ENCODE results near the gene ERN1. TPM values are rescaled to one million over a fixed set of nuclear protein-coding genes. Genes with fewer than 3 reads are reported as not detected.

The ERN1 gene
- total RNA-seq, 4 donors from 2014 or later: 4.4 to 56.5 (median 15.0) TPM

GRCh38 chr17:64041912-64042311, 88.0 kb downstream of the ERN1 start:
- no peaks in the 10 kb centered on the region for H3K36me3 ChIP-seq
- H3K4me1 ChIP-seq: no peaks in the 10 kb centered on the region
- H3K27ac ChIP-seq: no peak overlapping the region
- no peak for DNase-seq
- H3K9me3 ChIP-seq: no peaks in the 10 kb centered on the region
- intact Hi-C loops (cut with DNase I; ENCODE audit: low total_unique reads): no loop called here
- no peaks in the 10 kb centered on the region for H3K27me3 ChIP-seq
- no peak overlapping the region for H3K4me3 ChIP-seq
- TF ChIP-seq CTCF (IDR thresholded peaks at IDR 0.05) (no peak), POLR2A (IDR thresholded peaks at IDR 0.05) (no peak)

GRCh38 chr17:64040206-64040605, 89.7 kb downstream of the ERN1 start:
- H3K9me3 ChIP-seq: no peaks in the 10 kb centered on the region
- H3K27me3 ChIP-seq: no peaks in the 10 kb centered on the region
- DNase-seq: no peak
- TF ChIP-seq CTCF (IDR thresholded peaks at IDR 0.05) (no peak), POLR2A (IDR thresholded peaks at IDR 0.05) (no peak)
- no peaks in the 10 kb centered on the region for H3K36me3 ChIP-seq
- no peak overlapping the region for H3K4me3 ChIP-seq
- H3K27ac ChIP-seq: no peak overlapping the region
- no peaks in the 10 kb centered on the region for H3K4me1 ChIP-seq
- intact Hi-C loops (cut with DNase I; ENCODE audit: low total_unique reads): no loop called here

GRCh38 chr17:64039106-64039400, 90.9 kb downstream of the ERN1 start:
- no peak for DNase-seq
- Histone ChIP-seq H3K9me3 (no peaks in the 10 kb centered on the region), H3K4me3 (no peak overlapping the region), H3K36me3 (no peaks in the 10 kb centered on the region), H3K27ac (no peak overlapping the region), H3K27me3 (no peaks in the 10 kb centered on the region), H3K4me1 (no peaks in the 10 kb centered on the region)
- intact Hi-C loops (cut with DNase I; ENCODE audit: low total_unique reads): no loop called here
- TF ChIP-seq POLR2A (IDR thresholded peaks at IDR 0.05): no peak
- no peak for TF ChIP-seq CTCF (IDR thresholded peaks at IDR 0.05)

GRCh38 chr17:64038331-64039105, 91.4 kb downstream of the ERN1 start:
- H3K4me3 ChIP-seq: no peak overlapping the region
- H3K27me3 ChIP-seq: no peaks in the 10 kb centered on the region
- TF ChIP-seq CTCF (IDR thresholded peaks at IDR 0.05): no peak
- no peak for TF ChIP-seq POLR2A (IDR thresholded peaks at IDR 0.05)
- H3K27ac ChIP-seq: no peak overlapping the region
- no peaks in the 10 kb centered on the region for H3K36me3 ChIP-seq
- intact Hi-C loops (cut with DNase I; ENCODE audit: low total_unique reads): no loop called here
- no peaks in the 10 kb centered on the region for H3K9me3 ChIP-seq
- no peaks in the 10 kb centered on the region for H3K4me1 ChIP-seq
- no peak for DNase-seq

- no peaks in the 10 kb centered on the region for H3K27me3 ChIP-seq
- intact Hi-C loops (cut with DNase I; ENCODE audit: low total_unique reads): no loop called here
- H3K4me3 ChIP-seq: no peak overlapping the region
These were observed 92.1 kb downstream of the ERN1 start for GRCh38 chr17:64037802-64038201.

More at GRCh38 chr17:64037802-64038201, 92.1 kb downstream of the ERN1 start:
- no peaks in the 10 kb centered on the region for H3K9me3 ChIP-seq
- H3K36me3 ChIP-seq: no peaks in the 10 kb centered on the region
- no peaks in the 10 kb centered on the region for H3K4me1 ChIP-seq
- TF ChIP-seq CTCF (IDR thresholded peaks at IDR 0.05): no peak
- no peak for TF ChIP-seq POLR2A (IDR thresholded peaks at IDR 0.05)
- no peak overlapping the region for H3K27ac ChIP-seq
- DNase-seq: no peak
